ENCODE data around the gene PRXL2B.
A peak's percentile ranks its signal among the peaks of the same experiment; 100 is the strongest.
"Not testable (repeated sequence)": the region's sequence is repeated elsewhere in the genome, so short reads cannot be mapped to it uniquely, and the experiment has no call there.

The PRXL2B gene, protein sequence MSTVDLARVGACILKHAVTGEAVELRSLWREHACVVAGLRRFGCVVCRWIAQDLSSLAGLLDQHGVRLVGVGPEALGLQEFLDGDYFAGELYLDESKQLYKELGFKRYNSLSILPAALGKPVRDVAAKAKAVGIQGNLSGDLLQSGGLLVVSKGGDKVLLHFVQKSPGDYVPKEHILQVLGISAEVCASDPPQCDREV

DNA sequence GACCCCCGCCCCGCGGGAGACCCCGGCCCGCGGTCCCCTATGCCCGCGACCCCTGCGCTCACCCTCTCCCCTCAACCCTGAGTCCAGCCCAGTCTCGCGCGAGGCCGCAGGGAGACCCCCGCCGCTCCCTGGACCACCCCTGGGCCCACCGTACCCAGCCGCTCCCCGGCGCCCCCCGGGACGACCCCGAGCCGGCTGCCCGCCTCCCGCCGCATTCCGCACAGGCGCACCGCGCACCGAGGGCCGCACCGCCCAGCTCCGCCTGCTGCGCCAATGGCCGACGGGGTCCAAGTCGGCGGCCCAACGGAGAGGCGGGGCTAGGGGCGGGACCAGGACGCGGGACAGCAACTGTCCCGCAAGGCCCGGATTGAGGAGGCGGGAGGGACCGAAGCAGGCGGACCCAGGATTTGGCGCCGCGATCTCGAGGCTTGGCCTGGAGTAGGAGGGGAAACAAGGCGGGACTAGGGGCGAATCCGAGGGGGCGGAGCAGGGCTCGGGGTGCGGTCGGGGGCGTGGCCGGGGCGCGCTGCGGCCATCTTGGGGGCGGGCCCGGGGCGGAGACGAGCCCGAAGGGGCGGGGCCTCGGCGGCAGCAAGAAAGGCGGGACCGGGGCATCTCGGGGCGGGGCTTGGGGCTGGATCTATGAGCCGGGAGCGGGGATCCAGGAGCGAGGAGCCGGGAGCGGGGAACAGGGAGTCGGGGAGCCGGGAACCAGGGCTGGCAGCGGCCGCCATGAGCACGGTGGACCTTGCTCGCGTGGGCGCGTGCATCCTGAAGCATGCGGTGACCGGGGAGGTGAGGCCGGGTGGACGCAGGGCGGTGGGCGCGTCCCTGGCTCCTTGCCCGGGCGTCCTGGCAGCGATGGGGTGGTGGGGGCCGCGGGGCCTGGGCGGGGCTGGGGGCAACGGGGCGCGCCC is at the start of gene PRXL2B:
Gene PRXL2B, plus strand, starts transcription at position 624 of the 917 bp plus-strand sequence. Its CDS starts 109 bp downstream, at position 733.
- peak; percentile 100 for DNase-seq

DNA sequence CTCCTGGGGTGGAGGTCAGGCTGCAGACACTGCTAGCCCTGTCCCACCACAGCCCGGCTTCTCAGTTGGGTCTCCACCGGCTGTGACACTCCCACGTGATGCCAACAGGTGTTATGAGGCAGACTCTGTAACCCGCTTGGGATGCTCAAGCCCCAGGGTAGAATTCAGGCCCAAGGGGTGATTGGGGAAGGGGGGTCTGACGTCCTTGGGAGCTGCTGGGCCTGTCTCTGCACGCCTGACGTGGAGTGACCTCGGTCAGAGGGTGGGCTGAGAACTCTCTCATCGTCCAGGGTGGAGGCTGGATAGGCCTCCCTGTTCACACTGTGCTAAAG is 48.8 kb upstream of the PRXL2B start:
- no peak for DNase-seq

DNA sequence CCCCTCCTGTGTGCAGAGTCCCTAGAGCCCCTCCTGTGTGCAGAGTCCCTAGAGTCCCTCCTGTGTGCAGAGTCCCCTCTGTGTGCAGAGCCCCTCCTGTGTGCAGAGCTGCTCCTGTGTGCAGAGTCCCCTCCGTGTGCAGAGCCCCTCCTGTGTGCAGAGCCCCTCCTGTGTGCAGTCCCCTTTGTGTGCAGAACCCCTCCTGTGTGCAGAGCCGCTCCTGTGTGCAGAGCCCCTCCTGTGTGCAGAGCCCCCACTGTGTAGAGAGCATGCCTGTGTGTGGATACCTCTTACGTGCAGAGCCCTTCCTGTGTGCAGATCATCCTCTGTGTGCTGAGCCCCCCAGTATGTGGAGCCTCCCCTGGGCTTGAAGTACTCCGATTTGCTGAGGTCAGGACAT is 48.2 kb upstream of the PRXL2B start:
- DNase-seq = no peak

DNA sequence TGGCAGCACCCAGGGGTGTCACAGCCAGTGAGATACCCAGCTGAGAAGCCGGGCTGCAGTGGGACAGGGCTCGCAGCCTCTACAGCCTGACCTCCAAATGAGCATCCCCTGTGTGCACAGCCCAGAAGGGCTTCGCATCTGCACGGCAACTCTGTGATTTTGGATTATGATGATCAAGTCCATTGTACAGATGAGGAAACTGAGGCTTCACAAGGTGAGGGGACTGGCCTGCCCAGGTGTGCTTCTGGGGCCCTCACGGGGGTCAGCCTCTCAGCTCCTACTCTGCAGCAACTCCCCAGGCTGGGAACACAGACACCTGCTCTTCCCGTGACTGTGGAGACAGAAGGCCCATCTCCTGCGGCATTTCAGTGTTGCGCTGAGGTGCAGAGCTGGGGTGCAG is 47.7 kb upstream of the PRXL2B start:
- DNase-seq = no peak

DNA sequence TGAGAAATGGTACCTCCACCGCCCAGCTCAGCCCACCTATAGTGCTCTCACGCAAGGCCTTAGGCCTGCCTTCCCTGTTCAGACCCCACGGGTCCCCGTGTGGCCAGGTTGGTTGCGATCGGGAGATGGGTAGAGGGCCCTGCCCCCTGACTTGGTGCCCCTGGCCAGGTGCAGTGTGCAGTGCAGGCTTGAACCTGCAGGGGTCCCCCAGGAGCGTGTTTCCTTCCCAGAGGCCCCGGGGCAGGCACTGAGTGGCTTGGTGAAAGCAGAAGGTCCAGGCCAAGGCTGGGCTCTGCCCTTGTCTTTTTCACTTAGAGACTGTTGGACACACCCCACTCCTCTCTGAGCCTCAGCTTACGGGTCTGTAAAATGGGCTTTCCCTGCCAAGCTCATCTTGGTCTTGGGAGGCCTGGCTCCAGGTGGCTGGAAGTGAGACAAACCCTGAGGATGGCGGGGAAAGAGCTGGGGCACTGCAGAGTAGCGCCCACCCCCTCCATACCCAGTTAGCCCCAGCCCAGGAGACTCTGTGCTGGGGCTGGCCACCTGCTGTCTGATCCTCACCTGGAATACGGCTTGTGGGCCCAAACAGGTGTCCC is 47.2 kb upstream of the PRXL2B start:
- no peak for DNase-seq

DNA sequence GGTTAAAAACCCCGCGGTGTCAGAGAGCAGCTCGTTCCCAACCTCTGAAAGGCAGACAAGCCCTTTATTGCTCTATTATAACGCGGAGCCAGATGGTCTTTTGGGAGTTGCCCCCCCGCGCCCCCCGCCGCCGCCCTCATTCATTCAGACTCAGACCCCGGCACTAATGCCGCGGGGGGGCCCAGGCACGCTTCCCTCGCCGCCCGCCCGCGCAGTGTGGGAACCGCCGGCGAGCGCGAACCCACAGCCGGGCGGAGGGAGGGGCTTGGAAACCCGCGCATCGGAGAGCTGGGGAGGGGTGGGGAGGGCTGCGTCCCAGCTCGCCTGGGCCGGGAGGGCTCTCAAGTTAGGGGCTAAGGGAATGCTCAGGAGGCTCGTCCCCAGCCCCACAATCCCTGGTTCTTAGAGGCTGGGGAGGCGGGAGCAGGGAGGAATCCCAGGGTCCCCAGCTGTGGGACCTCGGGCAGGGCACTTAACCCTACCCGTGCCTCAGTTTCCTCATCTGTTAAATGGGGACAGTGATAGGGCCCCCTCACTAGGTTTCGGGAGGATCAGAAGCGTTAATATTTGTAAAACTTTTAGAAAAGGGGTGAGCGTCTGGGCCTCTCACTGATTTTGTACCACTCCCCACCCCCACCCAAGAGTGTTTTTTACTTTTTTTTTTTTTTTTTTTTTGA is 45.6 kb upstream of the PRXL2B start:
- DNase-seq = no peak

DNA sequence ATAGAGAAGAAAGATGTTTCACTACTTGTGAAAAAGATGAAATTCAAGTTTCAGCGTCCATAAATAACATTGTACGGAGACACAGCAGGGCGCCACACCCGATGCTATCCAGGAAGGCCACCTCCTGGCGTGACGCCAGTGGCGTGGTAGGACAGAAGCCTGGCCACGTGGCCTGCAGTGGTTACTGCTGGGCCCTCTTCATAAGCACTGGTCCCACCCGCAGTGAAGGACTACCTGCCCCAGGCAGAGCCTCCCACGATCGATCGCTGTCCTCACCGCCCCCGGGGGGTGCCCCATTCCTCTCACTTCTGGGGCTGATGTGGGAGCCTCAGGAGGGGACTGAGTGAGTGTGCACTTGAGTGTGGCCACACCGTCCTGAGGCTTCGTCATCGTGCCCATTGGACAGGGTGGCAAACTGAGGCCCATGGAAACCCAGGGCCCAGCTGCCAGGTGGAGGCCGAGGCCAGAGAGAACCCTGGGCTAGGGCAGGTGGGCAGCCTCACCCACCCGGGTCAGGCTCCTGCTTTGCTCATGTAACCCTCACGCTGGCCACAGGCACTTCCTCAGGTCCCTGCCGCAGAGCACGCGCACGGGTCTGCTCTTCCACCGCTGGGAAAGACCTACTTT is 44.8 kb upstream of the PRXL2B start:
- no peak for DNase-seq

DNA sequence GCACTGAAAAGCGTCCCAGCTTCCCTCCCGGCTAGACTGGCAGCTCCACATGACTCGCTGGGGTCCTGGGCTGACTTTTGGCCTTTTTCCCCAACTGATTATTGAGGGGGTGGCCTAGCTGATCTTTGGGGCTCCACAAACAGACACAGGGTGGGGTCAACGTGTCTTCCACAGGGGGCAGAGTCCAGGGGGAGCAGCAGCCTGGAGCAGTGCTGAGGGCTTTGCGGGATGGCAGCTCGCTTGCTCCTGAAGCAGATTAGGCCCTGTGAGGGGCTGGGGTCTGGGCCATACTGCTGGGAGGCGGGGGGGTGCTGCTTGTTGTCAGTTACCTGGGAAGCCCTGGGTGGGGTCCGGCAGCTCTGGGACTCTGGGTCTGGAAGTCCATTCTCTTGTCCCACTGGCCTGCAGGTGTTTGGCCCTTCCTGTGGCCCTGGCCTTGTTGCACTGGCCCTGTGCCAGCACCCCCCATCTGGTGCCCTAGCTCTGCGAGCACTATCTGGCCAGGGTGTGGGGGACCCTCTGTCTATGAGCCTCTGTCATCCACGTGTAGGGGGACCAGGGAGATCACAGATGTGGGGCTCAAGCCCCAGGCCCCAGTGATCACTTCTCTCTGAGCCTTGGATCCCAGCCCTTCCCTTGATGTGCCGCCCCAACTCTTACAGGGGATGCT is 44.2 kb upstream of the PRXL2B start:
- DNase-seq = no peak

DNA sequence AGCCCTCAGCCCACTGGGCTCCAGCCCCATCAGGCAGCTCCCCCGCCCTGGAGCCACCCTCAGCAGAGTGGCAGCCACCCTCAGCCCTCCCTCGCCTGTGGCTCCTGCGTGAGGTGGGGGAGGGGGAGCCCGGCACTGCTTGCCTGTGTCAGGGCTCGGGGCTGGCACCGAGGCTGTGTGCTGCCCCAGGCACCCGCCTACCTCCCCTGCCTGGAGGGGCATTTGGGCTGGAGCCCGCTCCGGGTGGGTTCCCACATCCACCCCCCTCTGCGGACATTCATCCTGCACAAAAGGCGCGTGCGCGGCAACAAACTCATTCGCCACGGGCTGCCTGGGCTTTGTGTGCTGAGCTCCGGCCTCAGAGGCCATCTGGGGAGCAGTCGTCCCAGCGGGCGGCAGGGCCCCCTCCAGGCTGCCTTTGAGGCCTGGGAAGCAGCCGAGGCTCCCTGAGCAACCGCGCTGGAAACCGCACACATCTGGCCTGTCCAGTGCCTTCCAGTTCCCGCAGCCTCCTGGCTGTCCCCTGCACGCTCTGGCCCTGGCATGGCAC is 43.0 kb upstream of the PRXL2B start:
- DNase-seq = no peak

DNA sequence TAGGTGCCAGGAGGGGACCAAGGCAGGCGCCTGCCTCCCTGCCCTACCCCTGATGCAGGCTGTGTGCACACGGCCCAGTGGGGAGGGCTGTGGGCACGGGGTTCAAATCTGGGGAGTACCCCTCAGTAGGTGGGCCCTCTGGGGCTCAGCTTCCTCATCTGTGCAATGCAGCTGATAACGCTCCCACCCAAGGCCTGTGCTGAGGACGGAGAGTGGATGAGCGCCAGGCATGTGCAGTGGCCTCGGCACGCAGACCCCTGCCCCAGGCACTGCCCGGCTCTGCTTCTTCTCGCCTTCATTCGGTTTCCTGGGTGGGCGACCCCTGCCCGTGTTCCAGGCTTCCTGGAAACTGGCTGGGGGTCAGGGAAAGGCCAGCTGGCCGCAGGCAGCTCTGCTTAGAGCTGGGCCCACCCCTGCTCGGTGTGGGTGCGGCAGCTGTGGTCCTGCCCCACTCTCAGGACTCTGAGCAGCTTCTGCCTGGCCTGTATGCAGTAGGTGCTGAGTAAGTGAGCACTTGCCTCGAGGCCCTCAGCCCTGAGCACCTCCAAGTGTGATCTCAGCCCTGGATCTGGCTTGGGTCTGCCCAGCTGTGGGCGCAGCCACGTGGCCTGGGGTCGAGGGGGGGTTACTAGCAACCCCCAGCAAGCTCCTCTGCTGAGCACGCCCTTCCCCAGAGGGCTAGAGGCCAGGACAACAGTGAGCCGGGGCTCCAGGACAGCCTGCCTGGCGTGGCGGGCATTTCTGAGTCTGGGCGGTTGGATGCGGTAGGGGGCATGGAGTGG is 42.3 kb upstream of the PRXL2B start:
- peak; percentile 67 for DNase-seq

DNA sequence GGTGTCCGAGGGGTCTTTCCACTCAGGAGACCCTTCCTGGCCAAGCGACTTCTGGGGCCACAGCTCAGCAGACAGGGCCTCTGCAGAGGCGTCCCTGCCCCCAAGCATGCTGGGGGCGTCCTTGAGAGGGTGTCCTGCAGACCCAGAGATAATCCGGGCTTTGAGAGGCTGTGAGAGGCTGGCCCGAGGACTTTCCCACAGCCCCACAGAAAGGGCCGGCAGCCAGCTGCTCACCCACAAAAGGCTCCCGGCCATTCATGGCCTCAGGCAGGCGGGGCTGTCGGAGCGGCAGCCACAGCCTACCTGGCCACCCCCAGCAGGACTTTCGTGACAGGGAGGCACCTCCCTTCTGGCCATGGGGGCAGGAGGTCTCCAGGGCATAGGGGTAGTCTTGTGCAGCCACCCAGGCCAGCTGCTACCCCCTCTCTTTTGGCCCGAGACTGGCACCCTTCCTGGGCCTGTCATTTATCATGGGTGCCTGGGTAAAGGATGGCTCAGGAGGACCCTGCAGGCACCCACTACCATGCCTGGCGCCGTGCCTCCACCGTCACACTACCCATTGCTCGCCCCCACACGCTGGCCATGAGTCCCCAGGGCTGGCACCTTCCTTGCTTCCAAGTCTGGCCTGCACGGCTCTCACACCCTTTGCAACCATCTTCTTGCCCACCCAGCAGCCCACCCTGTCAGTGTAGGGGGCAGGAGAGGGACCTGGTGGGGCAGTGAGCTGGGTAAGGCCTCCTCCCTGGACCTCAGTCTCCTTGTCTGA is 41.5 kb upstream of the PRXL2B start:
- no peak for DNase-seq

DNA sequence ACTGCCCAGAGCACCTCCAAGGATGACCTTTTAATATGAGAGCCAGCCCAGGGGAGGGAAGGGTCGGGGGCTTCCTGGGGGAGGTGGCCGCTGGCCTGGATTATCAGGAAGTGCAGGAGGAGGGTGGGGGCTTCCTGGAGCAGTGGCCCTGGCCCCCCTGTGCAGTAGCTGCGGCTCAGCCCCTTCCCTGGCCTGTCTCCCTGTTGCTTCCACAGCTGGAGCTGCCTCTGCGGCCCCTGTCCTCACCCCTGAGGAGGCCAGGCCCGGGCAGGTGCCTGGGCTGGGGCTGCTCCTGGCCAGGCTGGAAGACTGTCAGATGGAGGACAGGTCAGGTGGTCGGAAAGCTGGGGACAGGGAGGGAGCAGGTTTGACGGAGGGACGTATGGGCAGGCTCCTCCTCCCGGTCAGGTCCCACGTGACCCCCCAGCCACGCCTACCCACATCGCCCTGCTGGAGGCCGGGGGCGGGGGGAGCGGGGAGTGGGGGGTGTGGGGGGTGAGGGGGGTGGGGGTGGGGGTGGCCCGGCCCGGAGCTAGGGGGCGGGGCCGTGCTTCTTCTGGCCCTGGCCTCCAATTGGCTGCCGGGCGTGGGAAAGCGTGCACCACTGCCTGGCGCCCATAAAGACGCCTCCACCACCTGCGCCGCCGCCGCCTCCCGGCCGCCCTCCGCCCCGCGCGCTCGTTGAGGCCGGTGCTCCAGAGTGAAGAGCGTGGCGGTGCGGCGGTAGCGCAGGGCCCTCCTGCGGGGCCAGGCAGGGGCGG is 40.6 kb upstream of the PRXL2B start:
- peak; percentile 78 for DNase-seq

DNA sequence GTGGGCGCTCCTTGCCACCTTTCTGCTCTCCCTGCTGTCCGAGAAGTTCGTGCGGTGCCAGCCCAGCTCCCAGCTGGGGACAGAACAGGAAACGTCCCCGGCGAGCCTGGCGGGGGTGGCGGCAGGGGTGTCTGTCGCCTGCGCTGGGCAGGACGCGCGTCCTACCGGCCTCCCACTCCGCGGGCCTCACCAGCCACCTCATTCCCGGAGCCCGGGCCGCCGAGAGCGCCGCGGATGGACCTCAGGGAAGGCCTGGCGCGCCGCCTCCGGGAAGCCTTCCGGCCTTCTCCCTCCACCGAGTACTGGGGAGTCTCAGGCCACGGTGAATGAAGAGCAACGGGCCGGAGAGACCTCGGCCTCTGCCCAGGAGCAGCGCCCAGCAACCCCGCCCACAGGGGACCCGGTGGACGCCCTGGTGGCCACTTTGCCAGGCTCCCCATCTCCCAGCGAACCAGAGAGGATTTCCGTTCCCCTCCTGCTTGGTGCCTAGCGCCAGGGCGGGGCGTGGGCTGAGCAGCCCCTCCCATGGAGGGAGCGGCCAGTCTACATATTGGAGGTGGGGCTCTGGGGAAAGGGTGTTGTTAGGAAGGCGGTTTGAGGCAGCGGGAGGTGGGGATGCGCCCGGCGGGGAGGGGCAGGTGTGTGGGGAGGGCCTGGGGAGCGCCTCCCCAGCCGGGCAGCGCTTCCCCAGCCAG is 39.9 kb upstream of the PRXL2B start:
- DNase-seq = peak; percentile 65

DNA sequence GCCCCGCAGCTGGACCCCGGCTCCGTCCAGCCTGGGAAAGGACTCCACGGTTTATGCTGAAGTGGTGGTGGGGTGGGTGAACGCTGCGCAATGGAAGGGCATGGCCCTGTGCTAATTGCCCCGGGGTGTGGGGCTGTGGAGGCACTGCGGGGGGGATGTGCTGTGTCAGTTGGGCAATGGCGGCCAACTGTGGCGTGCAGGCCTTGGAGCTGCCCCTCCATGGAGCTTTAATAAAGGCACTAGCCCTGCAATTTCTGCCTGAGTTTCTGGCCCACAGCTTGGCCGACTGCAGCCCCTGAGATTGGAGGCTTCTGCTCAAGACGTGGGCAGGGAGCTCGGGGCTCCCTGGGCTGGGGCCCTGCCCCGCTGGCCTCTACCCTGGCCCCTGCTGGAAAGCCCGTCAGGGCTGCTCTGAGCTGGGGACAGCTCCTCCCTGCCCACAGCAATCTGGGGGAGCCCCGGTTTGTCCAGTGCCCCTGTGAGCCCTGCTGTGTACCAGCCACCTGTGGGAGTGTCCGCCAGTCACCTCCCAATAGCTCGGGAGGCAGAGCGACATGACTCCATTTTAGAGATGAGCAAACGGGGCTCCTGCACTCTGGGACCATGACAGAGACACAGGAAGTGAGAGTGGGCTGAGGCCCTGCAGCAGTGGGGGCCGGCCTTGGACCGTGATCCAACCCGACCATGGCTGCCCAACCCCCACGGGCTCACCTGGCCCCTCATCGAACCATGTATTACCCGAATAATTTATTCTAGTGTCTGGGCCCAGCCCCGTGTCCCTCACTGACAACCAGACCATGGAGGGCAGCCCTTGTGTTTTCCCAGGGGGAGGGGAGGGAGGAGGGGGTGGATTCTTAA is 39.1 kb upstream of the PRXL2B start:
- no peak for DNase-seq

DNA sequence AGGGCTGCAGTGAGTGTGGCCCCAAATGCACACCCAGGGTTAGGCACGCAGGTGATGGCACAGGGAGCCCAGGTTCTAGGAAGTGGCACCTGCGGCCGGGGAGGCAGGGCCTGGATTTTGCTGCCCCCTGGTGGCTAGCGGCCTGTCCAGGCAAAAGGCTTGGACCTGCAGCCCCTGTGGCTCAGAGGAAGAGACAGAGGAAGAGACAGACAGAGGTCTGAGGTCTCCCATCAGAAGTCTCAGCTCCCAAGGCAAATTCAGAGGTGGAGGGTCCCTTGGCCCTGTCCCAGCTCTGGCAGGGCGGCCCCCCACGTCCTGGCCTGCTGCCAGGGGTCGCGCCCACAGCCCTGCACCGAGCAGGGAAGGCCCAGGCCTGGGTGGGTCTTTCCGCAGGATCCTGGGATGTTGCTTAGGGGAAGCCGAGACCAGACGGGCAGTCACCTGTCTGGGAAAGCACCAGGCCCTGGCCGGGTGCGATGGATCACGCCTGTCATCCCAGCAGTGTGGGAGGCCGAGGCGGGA is 38.4 kb upstream of the PRXL2B start:
- DNase-seq = peak; percentile 76

DNA sequence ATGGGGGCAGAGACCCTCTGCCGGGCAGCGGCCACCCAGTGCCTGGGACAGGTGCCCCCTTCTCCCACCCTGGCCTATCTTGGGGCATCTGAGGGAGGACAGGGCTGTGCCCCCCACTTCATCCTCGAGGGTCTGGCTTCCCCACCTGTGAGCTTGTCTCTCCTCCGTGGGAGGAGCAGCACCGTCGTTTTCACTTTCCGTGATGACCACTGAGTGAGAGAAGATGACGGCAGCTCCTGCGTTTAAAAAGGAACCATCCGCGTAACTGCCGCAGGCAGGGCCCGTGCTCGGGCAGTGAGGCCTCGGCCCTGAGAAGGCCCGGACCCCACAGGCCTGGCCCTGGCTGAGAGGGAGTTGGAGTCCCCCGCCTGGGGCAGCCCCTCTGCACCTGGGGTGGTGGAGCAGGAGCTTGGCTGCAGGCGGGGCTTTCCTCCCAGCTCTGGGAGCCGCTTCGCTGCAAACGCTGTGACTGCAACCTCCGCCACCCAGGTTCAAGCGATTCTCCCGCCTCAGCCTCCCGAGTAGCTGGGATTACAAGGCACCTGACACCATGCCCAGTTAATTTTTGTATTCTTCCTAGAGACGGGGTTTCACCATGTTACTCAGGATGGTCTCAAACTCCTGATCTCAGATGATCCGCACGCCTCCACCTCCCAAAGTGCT is 37.1 kb upstream of the PRXL2B start:
- not testable (repeated sequence) for DNase-seq

DNA sequence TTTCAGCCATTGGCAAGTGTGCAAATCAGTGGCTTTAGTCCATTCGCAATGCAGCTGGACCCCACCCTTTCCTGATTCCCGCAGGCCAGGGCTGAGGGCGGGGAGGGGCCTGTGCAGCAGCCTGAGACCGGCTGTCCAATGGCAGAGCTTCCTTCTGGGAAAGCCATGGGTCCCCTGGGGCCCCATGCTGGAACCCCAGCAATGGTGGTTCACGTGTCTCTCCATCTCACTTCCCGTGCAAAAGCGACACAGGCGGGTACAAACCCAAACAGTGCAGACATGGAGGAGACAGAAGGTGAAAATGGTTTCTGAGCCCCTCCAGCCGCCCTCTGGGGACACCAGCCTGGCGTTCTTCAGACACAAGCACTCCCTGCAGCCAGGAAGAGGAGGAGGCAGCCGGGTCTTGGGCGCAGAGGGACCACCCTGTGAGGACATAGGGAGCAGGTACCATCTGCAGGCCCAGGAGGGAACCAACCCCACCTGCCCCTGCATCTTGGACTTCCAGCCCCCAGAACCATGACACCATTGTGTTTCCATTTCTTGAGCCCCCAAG is 36.2 kb upstream of the PRXL2B start:
- DNase-seq = not testable (repeated sequence)

All from left hindlimb (tissue), 1 donor.